ENCODE results near the gene PTPRJ. TPM values are rescaled to one million over a fixed set of nuclear protein-coding genes. Genes with fewer than 3 reads are reported as not detected.

PTPRJ gene
- total and polyA plus RNA-seq, 9 of the 15 experiments (the other 6 are each of a cell fraction or from before 2014, with no cell fraction given): 0.56 to 10.7 (median 4.8) TPM

DNA sequence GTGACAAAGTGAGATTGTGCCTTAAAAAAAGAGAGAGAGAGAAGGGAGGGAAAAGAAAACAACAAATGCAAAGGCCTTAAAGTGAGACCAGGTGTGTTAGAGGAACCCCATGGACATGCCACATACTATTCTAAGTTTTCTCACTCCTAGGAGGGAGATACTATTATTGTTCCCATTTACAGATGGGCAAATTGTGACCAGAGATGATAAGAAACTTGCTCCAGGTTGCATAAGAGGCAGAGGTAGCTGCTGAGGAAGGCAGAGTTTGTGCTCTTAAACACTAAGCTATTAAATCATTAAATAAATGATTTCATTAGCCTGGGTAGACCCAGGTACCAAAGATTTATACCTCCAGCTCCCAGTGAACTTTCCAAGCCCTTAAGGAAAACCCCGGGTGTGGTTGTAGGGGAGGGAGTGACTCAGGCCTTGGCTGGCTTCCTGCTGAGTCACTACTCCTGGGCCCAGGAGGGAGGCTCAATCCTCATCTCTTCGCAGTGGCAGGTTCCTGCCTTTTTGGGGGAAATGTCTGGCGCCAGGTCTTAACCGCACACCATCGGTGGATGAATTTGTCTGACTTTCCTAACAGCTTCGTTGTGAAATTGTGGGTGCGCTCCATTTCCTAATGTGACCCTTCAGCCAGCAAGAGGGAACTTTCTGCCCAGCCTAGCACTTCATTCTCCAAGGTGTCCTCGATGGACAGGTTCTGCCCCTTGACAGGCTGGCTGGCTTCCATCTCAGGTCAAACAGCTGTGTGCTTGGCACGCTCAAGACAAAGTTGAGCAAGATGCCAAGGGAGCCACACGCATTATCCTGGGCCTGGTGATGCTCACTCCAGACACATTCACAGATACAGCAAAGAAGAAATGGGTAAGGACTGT, 33.4 kb upstream of the PTPRJ start (continued):
- 0 out of 2 replicates have a peak, but pooled peaks have one; percentile 61 for TF ChIP-seq ATF6 (CRISPR knock-in tag; IDR thresholded peaks at IDR 0.05)
- TF ChIP-seq C11orf30 (IDR thresholded peaks at IDR 0.05; ENCODE audit: low read depth): peak; percentile 96
- TF ChIP-seq DMBX1 (CRISPR knock-in tag; IDR thresholded peaks at IDR 0.05; ENCODE audit: borderline replicate concordance): peak; percentile 65; the same call in 1 of the 2 replicates
- TF ChIP-seq ZNF175 (CRISPR knock-in tag; IDR thresholded peaks at IDR 0.05; ENCODE audit: low read depth): 0 out of 2 replicates have a peak, but pooled peaks have one; percentile 1
- TF ChIP-seq ZNF717 (CRISPR knock-in tag; IDR thresholded peaks at IDR 0.05): no peak
- TF ChIP-seq MYC (IDR thresholded peaks at IDR 0.05; ENCODE audit: low read depth, low read length): peak; percentile 6; the same call in 1 of the 2 replicates
- 0 out of 2 replicates have a peak, but pooled peaks have one; percentile 0 for TF ChIP-seq MYC (CRISPR knock-in tag; IDR thresholded peaks at IDR 0.05; ENCODE audit: borderline replicate concordance, low read depth)
- peak; percentile 32 for TF ChIP-seq ZFP36 (IDR thresholded peaks at IDR 0.05; ENCODE audit: low read depth, low read length, partially characterized antibody)
- peak; percentile 29; the same call in 1 of the 2 replicates for TF ChIP-seq PHF8 (IDR thresholded peaks at IDR 0.05; ENCODE audit: borderline replicate concordance, low read length)
- TF ChIP-seq KLF16 (IDR thresholded peaks at IDR 0.05): no peak
- TF ChIP-seq CBX1 (IDR thresholded peaks at IDR 0.05; ENCODE audit: low read depth): 0 out of 2 replicates have a peak, but pooled peaks have one; percentile 46
- peak; percentile 61; the same call in 1 of the 2 replicates for TF ChIP-seq RNF2 (IDR thresholded peaks at IDR 0.05)
- TF ChIP-seq ADNP (tag; IDR thresholded peaks at IDR 0.05): peak; percentile 87
- TF ChIP-seq, protein P1, sequence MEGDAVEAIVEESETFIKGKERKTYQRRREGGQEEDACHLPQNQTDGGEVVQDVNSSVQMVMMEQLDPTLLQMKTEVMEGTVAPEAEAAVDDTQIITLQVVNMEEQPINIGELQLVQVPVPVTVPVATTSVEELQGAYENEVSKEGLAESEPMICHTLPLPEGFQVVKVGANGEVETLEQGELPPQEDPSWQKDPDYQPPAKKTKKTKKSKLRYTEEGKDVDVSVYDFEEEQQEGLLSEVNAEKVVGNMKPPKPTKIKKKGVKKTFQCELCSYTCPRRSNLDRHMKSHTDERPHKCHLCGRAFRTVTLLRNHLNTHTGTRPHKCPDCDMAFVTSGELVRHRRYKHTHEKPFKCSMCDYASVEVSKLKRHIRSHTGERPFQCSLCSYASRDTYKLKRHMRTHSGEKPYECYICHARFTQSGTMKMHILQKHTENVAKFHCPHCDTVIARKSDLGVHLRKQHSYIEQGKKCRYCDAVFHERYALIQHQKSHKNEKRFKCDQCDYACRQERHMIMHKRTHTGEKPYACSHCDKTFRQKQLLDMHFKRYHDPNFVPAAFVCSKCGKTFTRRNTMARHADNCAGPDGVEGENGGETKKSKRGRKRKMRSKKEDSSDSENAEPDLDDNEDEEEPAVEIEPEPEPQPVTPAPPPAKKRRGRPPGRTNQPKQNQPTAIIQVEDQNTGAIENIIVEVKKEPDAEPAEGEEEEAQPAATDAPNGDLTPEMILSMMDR (IDR thresholded peaks at IDR 0.05 in 2 of 3, conservative IDR thresholded peaks at IDR 0.05 in 1 of 3; ENCODE audit: insufficient read depth in 2 of 3, low read depth in 1 of 3, low read length in 3 of 3): no peak
- no peak for TF ChIP-seq ZNF324 (CRISPR knock-in tag; IDR thresholded peaks at IDR 0.05)
- no peak for TF ChIP-seq ZNF740 (CRISPR knock-in tag; IDR thresholded peaks at IDR 0.05)
- no peak; a peak in 1 of 4 replicates for TF ChIP-seq ZNF740 (tag; IDR thresholded peaks at IDR 0.05)
- TF ChIP-seq CTBP1 (IDR thresholded peaks at IDR 0.05; ENCODE audit: borderline replicate concordance): peak; percentile 53; the same call in 1 of the 2 replicates
- no peak for TF ChIP-seq ZNF140 (CRISPR knock-in tag; IDR thresholded peaks at IDR 0.05)
- TF ChIP-seq ZC3H4 (CRISPR knock-in tag; IDR thresholded peaks at IDR 0.05; ENCODE audit: borderline replicate concordance): no peak
- TF ChIP-seq TAF7 (tag; IDR thresholded peaks at IDR 0.05): peak; percentile 13; the same call in 1 of the 2 replicates
- TF ChIP-seq SMAD2 (IDR thresholded peaks at IDR 0.05; ENCODE audit: low read depth, low read length): no peak

Measured in K562 (cell line).